ENCODE data around the gene HOXB9.

HOXB9 gene

DNA sequence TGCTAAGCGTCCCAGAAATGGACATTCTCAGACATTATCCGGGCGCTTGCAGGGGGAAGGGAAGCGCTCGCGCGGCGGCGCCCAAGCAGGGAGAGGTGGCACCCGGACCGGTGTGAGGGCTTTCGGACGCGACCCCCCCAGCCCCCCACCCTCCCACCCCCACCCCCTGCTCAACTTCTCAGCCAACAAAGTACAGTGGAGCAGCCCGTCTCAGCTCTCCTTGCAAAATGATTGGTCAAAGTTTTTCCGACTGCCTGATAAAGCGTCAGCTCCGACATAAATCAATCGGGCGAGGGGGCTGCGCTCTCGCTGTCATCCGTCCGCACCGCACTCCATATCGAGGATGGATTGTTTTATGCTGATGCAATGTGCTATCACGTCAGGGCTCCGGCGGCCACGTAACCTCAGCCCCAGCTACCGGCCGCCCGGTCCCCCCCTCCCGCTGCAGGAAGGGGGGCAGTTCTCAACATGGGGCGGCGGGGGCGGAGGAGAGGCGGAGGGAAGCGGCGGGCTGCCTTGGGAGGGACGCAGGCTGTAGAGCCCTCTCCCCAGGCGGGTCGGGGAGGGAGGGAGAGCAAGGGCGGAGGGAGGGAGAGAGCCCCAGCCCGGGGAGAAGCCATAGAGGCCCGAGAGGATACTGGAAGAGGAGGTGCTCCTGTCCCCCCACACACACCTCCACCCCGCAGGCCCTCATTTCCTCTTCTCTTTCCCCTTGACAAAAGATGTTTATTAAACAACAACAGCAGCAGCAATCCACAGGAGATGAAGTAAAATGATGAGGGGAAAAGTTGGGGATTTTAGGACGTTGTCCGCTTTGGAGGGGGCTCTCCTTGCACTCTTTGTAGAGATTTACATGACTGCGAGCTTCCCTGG is at the start of gene HOXB9:
Gene HOXB9 (minus strand): TSS at position 114 of the 873 bp plus-strand sequence. CDS start 89 bp downstream, at position 25.
- DNase-seq = peak; percentile 52

DNA sequence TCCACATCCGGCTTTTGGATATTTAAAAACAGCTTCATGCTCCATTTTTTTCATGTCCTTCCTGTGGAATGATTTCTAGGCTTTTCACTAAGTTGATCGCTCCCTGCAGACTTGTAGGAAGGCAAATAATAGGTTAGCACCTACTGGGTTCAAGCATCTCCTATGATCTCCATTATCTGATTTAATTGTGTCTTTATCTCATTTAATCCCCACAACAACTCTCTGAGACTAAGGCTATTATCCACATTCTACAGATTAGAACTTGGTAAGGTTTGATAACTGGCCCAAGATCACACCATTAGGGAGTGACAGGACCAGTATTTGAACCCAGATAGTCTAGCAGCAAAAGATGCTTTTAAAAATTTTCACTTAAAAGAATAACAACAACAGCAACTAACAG is 46.2 kb upstream of the HOXB9 start:
- no peak for DNase-seq

- peak; percentile 77 for DNase-seq
Observed at GRCh38 chr17:48671697-48672171, 45.6 kb upstream of the HOXB9 start.

DNA sequence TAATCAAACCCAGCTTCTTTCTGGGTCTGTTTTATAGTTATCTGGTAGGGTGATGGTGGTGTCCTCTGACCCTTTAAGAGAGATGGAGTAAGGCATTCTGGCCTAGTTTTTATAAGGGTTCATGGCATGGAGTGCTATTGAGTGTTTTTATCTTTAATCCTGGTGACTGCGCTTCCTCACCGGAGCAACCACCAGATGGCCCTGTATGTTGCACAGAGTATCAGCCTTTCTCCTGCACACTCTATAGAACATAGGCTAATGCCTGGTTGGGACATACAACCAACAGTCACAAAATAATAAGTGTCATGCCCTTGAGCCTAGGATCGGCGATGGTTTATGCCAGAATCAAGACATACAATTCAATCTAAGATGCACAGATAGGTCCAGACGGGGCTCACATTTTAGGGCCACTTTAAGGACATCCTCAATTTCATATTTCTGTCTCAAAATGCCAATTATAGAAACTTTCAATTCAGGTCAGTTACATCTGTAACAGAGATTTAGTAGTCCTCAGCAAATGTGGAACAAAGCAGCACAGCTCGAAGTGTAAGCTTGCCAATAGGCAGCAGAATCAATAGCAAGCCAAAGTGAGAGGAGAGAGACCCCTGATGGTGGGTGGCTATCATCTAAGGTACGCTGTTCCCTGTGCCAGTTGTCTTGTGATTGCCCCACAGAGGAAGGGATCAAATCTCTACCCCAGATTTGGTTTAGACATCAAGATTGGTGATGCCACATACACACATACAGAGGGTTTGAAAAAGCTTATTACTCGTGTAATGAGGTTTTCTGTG is 37.2 kb upstream of the HOXB9 start:
- no peak for DNase-seq

DNA sequence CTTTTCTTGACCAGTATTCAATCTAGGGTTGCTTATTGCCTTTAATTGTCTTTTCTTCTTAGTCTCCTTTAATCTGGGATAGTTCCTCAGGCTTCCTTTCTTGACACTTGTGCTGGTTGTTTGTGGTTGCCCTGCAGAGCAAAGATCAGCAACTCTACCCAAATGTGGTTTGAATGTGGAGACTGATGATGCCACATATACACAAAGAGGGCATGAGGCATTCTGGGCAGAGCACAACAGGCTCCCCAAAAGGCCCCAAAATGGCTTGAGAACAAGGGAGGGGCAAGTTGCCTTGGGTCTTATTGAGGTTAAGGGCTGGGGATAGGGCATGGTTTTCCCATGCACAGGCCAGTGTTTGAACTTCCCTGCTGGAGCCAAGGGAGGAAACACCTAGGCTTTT is 29.8 kb upstream of the HOXB9 start:
- DNase-seq = no peak

- DNase-seq = no peak
Observed at GRCh38 chr17:48649741-48650140, 23.6 kb upstream of the HOXB9 start.

DNA sequence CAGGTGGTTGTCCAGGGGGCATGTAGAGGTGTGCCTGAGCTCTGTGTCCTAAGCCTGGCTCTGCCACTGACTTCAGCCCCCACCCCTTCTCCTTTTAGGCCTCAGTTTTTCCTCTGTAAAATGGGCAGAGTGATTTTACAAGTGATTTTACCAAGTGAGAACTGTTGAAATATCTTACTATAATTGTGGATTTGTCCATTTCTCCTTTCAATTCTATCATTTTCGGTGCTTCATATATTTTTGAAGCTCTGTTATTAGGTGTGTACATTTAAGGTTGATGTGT is 21.7 kb upstream of the HOXB9 start:
- DNase-seq = no peak

DNA sequence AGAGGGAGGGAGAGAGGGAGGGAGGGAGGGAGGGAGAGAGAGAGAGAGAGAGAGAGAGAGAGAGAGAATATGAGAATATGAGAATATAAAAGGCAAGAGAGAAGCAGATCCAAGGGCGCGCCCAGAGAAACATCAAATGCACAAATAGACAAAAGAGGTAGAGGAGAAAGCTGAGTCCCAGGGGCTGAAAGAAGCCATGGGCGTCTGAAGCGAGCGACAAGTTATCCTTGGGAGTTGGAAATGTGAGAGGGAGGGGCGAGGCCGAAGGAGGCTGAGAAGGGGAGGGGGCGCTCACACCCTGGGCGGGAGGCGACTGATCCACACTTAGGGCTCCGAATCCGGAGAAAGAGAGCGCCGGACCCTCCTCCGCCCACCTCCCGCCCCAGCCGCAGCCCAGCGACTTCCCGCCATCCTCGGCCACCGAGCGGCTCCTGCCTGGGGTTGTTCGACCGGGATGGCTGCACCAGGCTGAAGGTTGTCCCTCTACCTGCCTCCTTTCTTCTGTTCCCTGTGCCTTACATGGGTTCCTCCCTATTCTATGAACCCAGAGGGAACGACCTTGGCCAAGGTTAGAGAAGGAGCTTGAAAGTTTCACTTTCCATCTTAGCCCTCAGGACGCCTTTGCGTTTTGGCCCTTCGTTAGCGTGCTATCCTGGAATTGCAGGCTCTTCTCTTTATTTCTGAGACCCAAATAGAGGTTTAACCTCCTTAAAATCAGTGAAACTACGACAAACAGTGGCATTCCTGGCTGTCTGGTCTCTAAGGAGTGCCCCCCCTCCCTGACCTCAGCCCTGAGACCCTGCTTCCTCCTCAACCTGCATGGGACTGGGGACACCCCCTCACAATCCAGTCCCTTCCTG is 21.2 kb upstream of the HOXB9 start:
- DNase-seq = no peak

- no peak for DNase-seq
Observed at GRCh38 chr17:48646183-48647102, 20.3 kb upstream of the HOXB9 start.

GRCh38 chr17:48645639-48646182 is 19.6 kb upstream of the HOXB9 start:
- DNase-seq = no peak

- DNase-seq = no peak
Observed at GRCh38 chr17:48644910-48645557, 18.9 kb upstream of the HOXB9 start.

GRCh38 chr17:48644159-48644558 is 18.0 kb upstream of the HOXB9 start:
- no peak for DNase-seq

DNA sequence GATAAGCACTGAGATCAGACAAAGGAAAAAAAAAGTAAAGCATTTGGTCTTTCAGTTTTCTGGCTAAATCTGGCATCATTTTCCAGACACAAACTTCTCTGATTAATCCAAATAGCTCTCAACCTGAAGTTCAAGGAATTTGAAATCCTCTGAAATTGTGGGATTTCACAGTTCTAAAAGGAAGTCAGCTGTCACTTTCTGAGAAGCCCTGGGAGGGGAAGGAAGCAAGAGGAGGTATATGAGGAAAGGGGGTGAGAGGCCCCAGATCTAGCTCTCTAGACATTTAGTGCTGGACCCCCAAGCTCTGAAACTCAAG is 17.5 kb upstream of the HOXB9 start:
- no peak for DNase-seq

DNA sequence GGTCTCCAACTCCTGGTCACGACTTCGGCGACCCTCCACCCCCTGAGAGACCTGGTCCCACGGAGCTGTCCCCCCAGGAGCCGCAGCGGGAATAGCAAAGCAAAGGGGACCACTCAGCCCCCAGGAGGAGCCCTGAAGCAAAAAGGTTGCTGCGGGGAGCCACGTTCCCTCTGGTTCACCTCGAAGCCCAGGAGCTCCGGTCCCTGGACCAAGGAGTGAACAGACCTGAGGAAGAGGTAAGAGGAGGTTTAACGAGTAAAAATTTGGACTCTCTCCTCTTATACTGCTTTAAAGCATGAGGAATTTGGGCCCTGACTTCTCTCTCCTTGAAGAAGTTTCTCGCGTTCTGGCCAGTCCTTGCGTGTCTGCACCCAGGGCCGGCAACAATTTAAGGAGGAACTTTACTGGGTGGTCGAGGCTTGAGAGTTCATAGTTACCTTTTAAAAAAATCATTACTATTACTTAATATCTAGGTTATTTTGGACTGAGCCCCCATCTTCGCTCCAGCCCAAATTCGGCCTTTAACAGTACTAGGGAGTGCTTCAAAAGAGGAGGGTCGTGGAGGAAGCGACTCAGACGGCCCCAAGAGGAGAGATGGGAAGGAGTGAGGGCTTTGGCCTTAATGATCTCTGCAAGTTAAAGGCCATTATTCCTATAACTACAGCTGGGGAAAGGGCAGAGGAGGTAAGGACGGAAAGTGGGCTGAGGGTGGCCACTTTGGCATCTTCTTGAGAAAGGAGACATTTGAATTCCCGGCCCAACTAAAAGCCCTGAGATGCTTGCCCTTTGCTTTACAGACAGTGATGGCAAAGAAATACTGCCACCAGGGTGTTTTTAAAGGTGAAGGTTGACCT is 16.9 kb upstream of the HOXB9 start:
- no peak for DNase-seq

GRCh38 chr17:48642059-48642842 is 16.1 kb upstream of the HOXB9 start:
- no peak for DNase-seq

GRCh38 chr17:48641541-48642058 is 15.4 kb upstream of the HOXB9 start:
- DNase-seq = no peak

- DNase-seq = no peak
Observed at GRCh38 chr17:48640858-48641180, 14.7 kb upstream of the HOXB9 start.

DNA sequence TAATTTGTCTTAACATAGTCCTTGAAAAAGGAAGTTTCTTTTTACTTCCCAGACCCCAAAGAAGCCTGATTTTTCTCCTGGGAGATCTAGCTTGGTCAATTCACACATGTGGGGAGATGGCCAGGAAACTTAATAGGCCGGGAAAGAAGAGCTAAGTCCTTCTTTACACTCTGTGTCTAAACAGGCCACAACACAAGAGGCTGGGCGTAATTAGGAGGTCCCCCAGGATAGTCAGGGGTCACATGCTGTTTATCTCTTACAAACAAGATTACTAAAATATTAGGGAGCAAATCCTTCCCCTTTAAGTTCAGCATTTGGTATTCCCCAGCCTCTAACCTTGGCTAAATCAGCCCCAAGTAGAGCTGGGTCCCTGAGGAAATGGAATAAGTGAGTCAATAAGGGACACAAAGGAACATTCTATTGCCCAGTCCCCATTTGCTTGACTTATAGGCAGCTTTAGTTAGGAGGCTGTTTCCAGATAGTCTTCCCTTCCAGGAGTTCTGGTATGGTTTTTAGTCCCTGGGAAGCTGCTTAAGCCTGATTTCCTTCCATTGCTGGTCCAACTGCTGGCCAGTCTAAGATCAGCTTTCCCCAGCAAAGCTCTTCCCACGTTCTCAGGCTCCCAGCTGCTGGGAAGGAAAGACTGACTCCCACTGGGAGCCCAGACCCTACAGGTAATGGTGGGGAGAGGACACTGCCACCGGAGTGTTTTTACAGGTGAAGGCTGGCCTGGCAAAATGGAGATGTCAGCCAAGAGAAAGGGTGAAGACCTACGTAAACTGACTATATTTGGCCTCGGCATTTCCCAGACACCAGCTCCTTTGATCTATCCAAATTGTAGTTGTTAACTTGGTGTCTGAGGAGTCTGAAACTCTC is 14.1 kb upstream of the HOXB9 start:
- no peak for DNase-seq

Measured in activated CD4-positive, alpha-beta T cell treated with anti-CD3 and anti-CD28 coated beads for 48 hours (primary cell).